Fibroblast of lung (primary cell): ENCODE data around the gene TIMM22. TPM values are rescaled to one million over a fixed set of nuclear protein-coding genes. Genes with fewer than 3 reads are reported as not detected.
"Not testable (repeated sequence)": the region's sequence is repeated elsewhere in the genome, so short reads cannot be mapped to it uniquely, and the experiment has no call there.

Experiments
- DNase-seq, 2 donors: peaks; one replicate each; pipeline versions ENCODE4 v3.0.0 to v3.0.0-alpha.2; 2010; ENCODE audit warnings: low read depth in 2 of 2
- H2AFZ ChIP-seq: 2 replicates; pipeline ENCODE4 v1.5.1; 2012; ENCODE audit warnings: low read length, control low read depth, inconsistent platforms
- H3K27ac ChIP-seq: 2 replicates; pipeline ENCODE4 v1.5.1; 2011; ENCODE audit warnings: low read length, control low read depth; ENCODE audit not compliant: insufficient read depth
- H3K27me3 ChIP-seq: 2 replicates; pipeline ENCODE4 v1.5.1; 2011; ENCODE audit warnings: mild to moderate bottlenecking, low read length; ENCODE audit not compliant: control insufficient read depth, insufficient read depth
- H3K36me3 ChIP-seq: 2 replicates; pipeline ENCODE4 v1.5.1; 2011; ENCODE audit warnings: low read length; ENCODE audit not compliant: control insufficient read depth, insufficient read depth
- H3K4me1 ChIP-seq: 2 replicates; pipeline ENCODE4 v1.5.1; 2011; ENCODE audit warnings: low read length; ENCODE audit not compliant: control insufficient read depth, insufficient read depth; ENCODE audit errors: extremely low read depth
- H3K4me2 ChIP-seq: 2 replicates; pipeline ENCODE4 v1.5.1; 2011; ENCODE audit warnings: low read length, control low read depth; ENCODE audit not compliant: insufficient read depth; ENCODE audit errors: extremely low read depth
- H3K4me3 ChIP-seq, 4 experiments: fragments of 200-600 bp in 1 of 4; sonication (generic) in 1 of 4; replicated peaks in 1 of 4; 2 replicates each; pipeline ENCODE4 v1.5.1; 2011 to 2016; ENCODE audit warnings: low read length in 4 of 4, low read depth in 3 of 4, mild to moderate bottlenecking in 3 of 4, control low read depth in 2 of 4, inconsistent platforms in 1 of 4, mixed read lengths in 1 of 4; ENCODE audit not compliant: insufficient read depth in 1 of 4; ENCODE audit errors: control extremely low read depth in 1 of 4
- H3K79me2 ChIP-seq: 2 replicates; pipeline ENCODE4 v1.5.1; 2012; ENCODE audit warnings: mild to moderate bottlenecking, low read length, inconsistent platforms; ENCODE audit not compliant: control insufficient read depth, insufficient read depth
- H3K9ac ChIP-seq: 2 replicates; pipeline ENCODE4 v1.5.1; 2011; ENCODE audit warnings: mild to moderate bottlenecking, low read length, control low read depth; ENCODE audit not compliant: insufficient read depth
- H3K9me3 ChIP-seq: 2 replicates; pipeline ENCODE4 v1.5.1; 2012; ENCODE audit warnings: low read depth, low read length; ENCODE audit not compliant: control insufficient read depth, insufficient read depth
- H4K20me1 ChIP-seq: 2 replicates; pipeline ENCODE4 v1.5.1; 2011; ENCODE audit warnings: low read length; ENCODE audit not compliant: control insufficient read depth, insufficient read depth; ENCODE audit errors: extremely low read depth
- CTCF ChIP-seq, 2 donors: IDR thresholded peaks in 1 of 2; conservative IDR thresholded peaks in 1 of 2; 1 replicate in 1 of 2; 2 replicates in 1 of 2; pipeline ENCODE4 v1.5.1; 2011 to 2012; ENCODE audit warnings: low read length in 2 of 2, control low read depth in 1 of 2, inconsistent platforms in 1 of 2, low read depth in 1 of 2, mild to moderate bottlenecking in 1 of 2
- EZH2 ChIP-seq: IDR thresholded peaks from 2 replicates; pipeline ENCODE4 v1.5.1; 2012; ENCODE audit warnings: low read length, control low read depth, mild to moderate bottlenecking; ENCODE audit errors: missing control alignments
- polyA plus RNA-seq, 2 donors: library from polyadenylated mRNA; depleted of rRNA in 1 of 2; stranded (reverse) in 1 of 2; unstranded in 1 of 2; fragments of >200 nt; gene quantifications; 2 replicates each; pipeline ENCODE4 v1.2.1, GENCODE V29; 2011 to 2012; ENCODE audit warnings: missing spikeins in 1 of 2
- total RNA-seq: library from RNA; depleted of rRNA; stranded (reverse); fragments of >200 nt; gene quantifications from 2 replicates; pipeline ENCODE4 v1.2.1, GENCODE V29; 2014

Gene TIMM22
- total and polyA plus RNA-seq, 2 donors (not counting 1 experiment from before 2014, with no cell fraction given), result 13.4 to 17.4 TPM

GRCh38 chr17:1042486-1042885 is 45.6 kb downstream of the TIMM22 start:
- Histone ChIP-seq H3K4me2 (no peak overlapping the region), H4K20me1 (no peaks in the 10 kb centered on the region), H3K4me3 (no peak overlapping the region), H3K79me2 (no peaks in the 10 kb centered on the region), H2AFZ (no peak overlapping the region), H3K9ac (no peak overlapping the region), H3K27ac (no peak overlapping the region), H3K9me3 (no peaks in the 10 kb centered on the region), H3K36me3 (peaks cover 9% of the 10 kb centered on the region), H3K4me1 (peaks cover 6% of the 10 kb centered on the region), H3K27me3 (no peaks in the 10 kb centered on the region)
- no peak for DNase-seq
- TF ChIP-seq EZH2, result no peak
- TF ChIP-seq CTCF (conservative IDR thresholded peaks at IDR 0.05 in 1 of 2, IDR thresholded peaks at IDR 0.05 in 1 of 2; ENCODE audit: low read depth in 1 of 2, low read length in 2 of 2), result no peak

GRCh38 chr17:1043601-1044251 is 46.8 kb downstream of the TIMM22 start:
- no peaks in the 10 kb centered on the region for H3K9me3 ChIP-seq
- peaks cover 11% of the 10 kb centered on the region for H3K36me3 ChIP-seq
- H4K20me1 ChIP-seq, result no peaks in the 10 kb centered on the region
- no peak overlapping the region for H2AFZ ChIP-seq
- H3K9ac ChIP-seq, result no peak overlapping the region
- H3K79me2 ChIP-seq, result no peaks in the 10 kb centered on the region
- no peak overlapping the region for H3K4me2 ChIP-seq
- no peaks in the 10 kb centered on the region for H3K27me3 ChIP-seq
- TF ChIP-seq EZH2 (no peak), CTCF (conservative IDR thresholded peaks at IDR 0.05 in 1 of 2, IDR thresholded peaks at IDR 0.05 in 1 of 2; ENCODE audit: low read depth in 1 of 2, low read length in 2 of 2) (no peak)
- peak in 1 of 2 donors; percentile 74 for DNase-seq
- H3K4me1 ChIP-seq, result peaks cover 11% of the 10 kb centered on the region
- no peak overlapping the region for H3K27ac ChIP-seq
- H3K4me3 ChIP-seq, result no peak overlapping the region

GRCh38 chr17:1044387-1045009 is 47.6 kb downstream of the TIMM22 start:
- Histone ChIP-seq H3K36me3 (peaks cover 12% of the 10 kb centered on the region), H3K4me1 (peaks cover 11% of the 10 kb centered on the region)
- not testable (repeated sequence) for H3K4me2 ChIP-seq, H3K27me3 ChIP-seq, H3K9me3 ChIP-seq, H2AFZ ChIP-seq, H3K4me3 ChIP-seq, DNase-seq, H4K20me1 ChIP-seq, H3K27ac ChIP-seq, H3K79me2 ChIP-seq, H3K9ac ChIP-seq
